Liver (tissue), 3 donors: ENCODE results near the gene PLEKHA5.

Experiments used
- HNF4A ChIP-seq, 2 donors: conservative IDR thresholded peaks; 2 replicates each; pipeline ENCODE4 v1.6.1; 2016; ENCODE audit warnings: antibody characterized with exemption in 2 of 2, mild to moderate bottlenecking in 2 of 2
- JUND ChIP-seq, 2 donors: IDR thresholded peaks; 2 replicates each; pipeline ENCODE4 v1.6.1; 2016; ENCODE audit warnings: antibody characterized with exemption in 2 of 2
- NR2F2 ChIP-seq: IDR thresholded peaks from 2 replicates; pipeline ENCODE4 v1.6.1; 2016; ENCODE audit warnings: antibody characterized with exemption
- RXRA ChIP-seq, 2 donors: IDR thresholded peaks; 2 replicates each; pipeline ENCODE4 v1.6.1; 2017 to 2018; ENCODE audit warnings: antibody characterized with exemption in 2 of 2, mild to moderate bottlenecking in 1 of 2
- YY1 ChIP-seq: IDR thresholded peaks from 2 replicates; pipeline ENCODE4 v1.6.1; 2016; ENCODE audit warnings: antibody characterized with exemption, mild to moderate bottlenecking
- TF ChIP-seq, protein P1 (sequence below): fragments of 150-350 bp; IDR thresholded peaks from 2 replicates; pipeline ENCODE4 v1.5.1; 2017; ENCODE audit warnings: improper control_type of control experiment, low read depth, low read length; ENCODE audit not compliant: missing input control
- TF ChIP-seq, protein P2 (sequence below): IDR thresholded peaks from 2 replicates; pipeline ENCODE4 v1.6.1; 2016; ENCODE audit warnings: antibody characterized with exemption, mild to moderate bottlenecking
- donor health status: healthy.
- donor health status: healthy.

DNA sequence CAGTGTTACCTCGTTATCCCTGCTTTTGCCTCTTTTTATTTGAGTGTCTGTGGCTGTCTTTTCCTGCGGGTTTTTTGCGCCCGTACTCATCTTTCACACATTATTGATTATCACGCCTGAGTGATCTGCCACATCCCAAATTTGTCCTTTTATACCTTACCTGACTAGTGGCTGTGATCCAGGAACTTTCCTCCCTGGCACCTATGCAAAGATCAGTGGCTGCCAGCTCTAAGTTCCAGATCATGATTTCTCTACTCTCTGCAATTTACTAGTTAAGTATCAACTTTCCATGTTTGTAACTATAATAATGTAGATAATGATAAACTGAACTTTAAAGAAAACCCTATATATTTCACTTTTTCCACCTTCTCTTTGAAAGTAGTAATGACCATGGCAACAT is 36.9 kb downstream of the PLEKHA5 start:
- TF ChIP-seq, protein P1, sequence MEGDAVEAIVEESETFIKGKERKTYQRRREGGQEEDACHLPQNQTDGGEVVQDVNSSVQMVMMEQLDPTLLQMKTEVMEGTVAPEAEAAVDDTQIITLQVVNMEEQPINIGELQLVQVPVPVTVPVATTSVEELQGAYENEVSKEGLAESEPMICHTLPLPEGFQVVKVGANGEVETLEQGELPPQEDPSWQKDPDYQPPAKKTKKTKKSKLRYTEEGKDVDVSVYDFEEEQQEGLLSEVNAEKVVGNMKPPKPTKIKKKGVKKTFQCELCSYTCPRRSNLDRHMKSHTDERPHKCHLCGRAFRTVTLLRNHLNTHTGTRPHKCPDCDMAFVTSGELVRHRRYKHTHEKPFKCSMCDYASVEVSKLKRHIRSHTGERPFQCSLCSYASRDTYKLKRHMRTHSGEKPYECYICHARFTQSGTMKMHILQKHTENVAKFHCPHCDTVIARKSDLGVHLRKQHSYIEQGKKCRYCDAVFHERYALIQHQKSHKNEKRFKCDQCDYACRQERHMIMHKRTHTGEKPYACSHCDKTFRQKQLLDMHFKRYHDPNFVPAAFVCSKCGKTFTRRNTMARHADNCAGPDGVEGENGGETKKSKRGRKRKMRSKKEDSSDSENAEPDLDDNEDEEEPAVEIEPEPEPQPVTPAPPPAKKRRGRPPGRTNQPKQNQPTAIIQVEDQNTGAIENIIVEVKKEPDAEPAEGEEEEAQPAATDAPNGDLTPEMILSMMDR, result no peak
- TF ChIP-seq YY1, result peak; percentile 27
- peak; percentile 52 to 53 for TF ChIP-seq HNF4A (conservative IDR thresholded peaks at IDR 0.05)
- TF ChIP-seq, protein P2, sequence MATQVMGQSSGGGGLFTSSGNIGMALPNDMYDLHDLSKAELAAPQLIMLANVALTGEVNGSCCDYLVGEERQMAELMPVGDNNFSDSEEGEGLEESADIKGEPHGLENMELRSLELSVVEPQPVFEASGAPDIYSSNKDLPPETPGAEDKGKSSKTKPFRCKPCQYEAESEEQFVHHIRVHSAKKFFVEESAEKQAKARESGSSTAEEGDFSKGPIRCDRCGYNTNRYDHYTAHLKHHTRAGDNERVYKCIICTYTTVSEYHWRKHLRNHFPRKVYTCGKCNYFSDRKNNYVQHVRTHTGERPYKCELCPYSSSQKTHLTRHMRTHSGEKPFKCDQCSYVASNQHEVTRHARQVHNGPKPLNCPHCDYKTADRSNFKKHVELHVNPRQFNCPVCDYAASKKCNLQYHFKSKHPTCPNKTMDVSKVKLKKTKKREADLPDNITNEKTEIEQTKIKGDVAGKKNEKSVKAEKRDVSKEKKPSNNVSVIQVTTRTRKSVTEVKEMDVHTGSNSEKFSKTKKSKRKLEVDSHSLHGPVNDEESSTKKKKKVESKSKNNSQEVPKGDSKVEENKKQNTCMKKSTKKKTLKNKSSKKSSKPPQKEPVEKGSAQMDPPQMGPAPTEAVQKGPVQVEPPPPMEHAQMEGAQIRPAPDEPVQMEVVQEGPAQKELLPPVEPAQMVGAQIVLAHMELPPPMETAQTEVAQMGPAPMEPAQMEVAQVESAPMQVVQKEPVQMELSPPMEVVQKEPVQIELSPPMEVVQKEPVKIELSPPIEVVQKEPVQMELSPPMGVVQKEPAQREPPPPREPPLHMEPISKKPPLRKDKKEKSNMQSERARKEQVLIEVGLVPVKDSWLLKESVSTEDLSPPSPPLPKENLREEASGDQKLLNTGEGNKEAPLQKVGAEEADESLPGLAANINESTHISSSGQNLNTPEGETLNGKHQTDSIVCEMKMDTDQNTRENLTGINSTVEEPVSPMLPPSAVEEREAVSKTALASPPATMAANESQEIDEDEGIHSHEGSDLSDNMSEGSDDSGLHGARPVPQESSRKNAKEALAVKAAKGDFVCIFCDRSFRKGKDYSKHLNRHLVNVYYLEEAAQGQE, result no peak
- peak in 1 of 2 donors; percentile 29 for TF ChIP-seq JUND (IDR thresholded peaks at IDR 0.05)
- TF ChIP-seq RXRA (IDR thresholded peaks at IDR 0.05), result peak; percentile 30 to 46
- no peak for TF ChIP-seq NR2F2
